Transverse colon (tissue), 4 donors: ENCODE data around the gene IPO7.

Source experiments
- CTCF ChIP-seq, 5 experiments: fragments of 200-600 bp in 3 of 5; fragments of 450-650 bp in 2 of 5; sonication (generic) in 3 of 5; IDR thresholded peaks; 1 replicate in 2 of 5; 2 replicates in 3 of 5; pipeline ENCODE4 v1.5.1; 2016 to 2017; ENCODE audit warnings: antibody characterized with exemption in 5 of 5, inconsistent platforms in 3 of 5, mild to moderate bottlenecking in 2 of 5, moderate library complexity in 1 of 5
- EP300 ChIP-seq: sonication (generic); formaldehyde crosslinking; IDR thresholded peaks from one replicate; pipeline ENCODE4 v1.6.1; 2017; ENCODE audit warnings: antibody characterized with exemption, low read depth
- POLR2A ChIP-seq: fragments of 450-650 bp; IDR thresholded peaks from one replicate; pipeline ENCODE4 v1.6.1; 2016; ENCODE audit warnings: antibody characterized with exemption, mild to moderate bottlenecking, moderate library complexity
- POLR2AphosphoS5 ChIP-seq, 3 donors: sonication (generic); formaldehyde crosslinking; IDR thresholded peaks; one replicate each; pipeline ENCODE4 v1.6.1; 2016; ENCODE audit warnings: antibody characterized with exemption in 3 of 3

GRCh38 chr11:9479899-9480298, 95.4 kb downstream of the IPO7 start:
- TF ChIP-seq POLR2A: no peak
- TF ChIP-seq CTCF (IDR thresholded peaks at IDR 0.05): no peak
- no peak for TF ChIP-seq EP300
- TF ChIP-seq POLR2AphosphoS5 (IDR thresholded peaks at IDR 0.05): no peak
